IPS-20b (cell line): ENCODE measurements around the gene DNAJB14.

Experiments used
- H3K27ac ChIP-seq: one replicate; pipeline ENCODE4 v1.5.1; 2013; ENCODE audit warnings: low read length
- H3K27me3 ChIP-seq: 2 replicates; pipeline ENCODE4 v1.6.1; 2013; ENCODE audit warnings: mild to moderate bottlenecking, low read length, inconsistent platforms; ENCODE audit not compliant: insufficient read depth
- H3K36me3 ChIP-seq: 2 replicates; pipeline ENCODE4 v1.6.1; 2013; ENCODE audit warnings: low read depth, mild to moderate bottlenecking, inconsistent platforms, low read length, moderate library complexity; ENCODE audit not compliant: insufficient read depth
- H3K4me1 ChIP-seq: 2 replicates; pipeline ENCODE4 v1.6.1; 2013; ENCODE audit warnings: mild to moderate bottlenecking, control low read depth, inconsistent platforms, low read length, moderate library complexity; ENCODE audit not compliant: insufficient read depth
- H3K4me3 ChIP-seq: 2 replicates; pipeline ENCODE4 v1.5.1; 2013; ENCODE audit warnings: mild to moderate bottlenecking, low read length, inconsistent platforms
- H3K9ac ChIP-seq: 2 replicates; pipeline ENCODE4 v1.6.1; 2013; ENCODE audit warnings: low read depth, mild to moderate bottlenecking, inconsistent platforms, low read length, moderate library complexity
- H3K9me3 ChIP-seq: 2 replicates; pipeline ENCODE4 v1.6.1; 2013; ENCODE audit warnings: mild to moderate bottlenecking, low read depth, low read length, inconsistent platforms; ENCODE audit not compliant: insufficient read depth

DNAJB14 gene

GRCh38 chr4:99860521-99860920 is 85.9 kb downstream of the DNAJB14 start:
- Histone ChIP-seq H3K27me3 (no peaks in the 10 kb centered on the region), H3K4me1 (no peaks in the 10 kb centered on the region; the same call in 1 of the 2 replicates), H3K27ac (no peak overlapping the region), H3K36me3 (no peaks in the 10 kb centered on the region), H3K4me3 (no peak overlapping the region), H3K9me3 (no peaks in the 10 kb centered on the region), H3K9ac (no peak overlapping the region)

DNA sequence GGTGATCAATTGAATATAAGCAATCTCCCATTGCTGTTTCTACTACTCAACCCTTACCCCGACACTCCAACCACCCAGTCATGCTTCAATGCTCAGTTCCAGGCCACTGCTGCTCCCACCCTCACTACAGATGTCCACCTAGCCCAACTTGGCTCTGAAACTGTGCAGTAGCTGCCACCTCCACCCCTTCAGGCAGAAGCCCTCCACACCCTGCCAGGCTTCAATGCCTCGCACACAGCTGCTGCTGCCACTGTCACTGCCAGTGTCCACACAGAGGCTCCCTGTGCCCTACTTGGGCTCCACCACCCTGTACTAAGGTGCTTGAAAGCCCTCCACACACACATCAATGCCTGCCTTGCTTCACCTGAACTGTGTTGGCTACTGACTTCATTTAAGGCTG is 86.8 kb downstream of the DNAJB14 start:
- Histone ChIP-seq H3K27ac (no peak overlapping the region), H3K27me3 (no peaks in the 10 kb centered on the region), H3K36me3 (no peaks in the 10 kb centered on the region), H3K4me1 (no peaks in the 10 kb centered on the region; the same call in 1 of the 2 replicates), H3K4me3 (no peak overlapping the region), H3K9me3 (no peaks in the 10 kb centered on the region), H3K9ac (no peak overlapping the region)

DNA sequence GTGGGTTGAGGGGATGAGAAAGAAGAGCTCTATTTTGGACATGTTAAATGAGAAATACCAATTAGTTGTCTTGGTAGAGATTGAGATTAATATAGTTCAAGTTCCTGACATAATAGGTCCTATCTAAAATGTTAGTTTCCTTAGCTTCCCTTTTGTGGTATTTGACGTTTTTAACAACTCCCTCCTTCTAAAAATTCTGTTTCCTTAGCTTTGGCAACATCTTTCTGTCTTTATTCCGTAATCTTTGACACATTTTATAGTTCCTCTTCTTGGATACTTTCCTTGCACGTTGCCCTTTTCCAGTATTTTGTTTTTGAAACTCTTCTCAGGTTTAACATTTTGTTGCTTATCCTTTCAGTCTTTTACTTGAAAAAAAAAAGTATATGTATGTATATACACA is 89.1 kb downstream of the DNAJB14 start:
- Histone ChIP-seq H3K4me1 (no peaks in the 10 kb centered on the region; the same call in 1 of the 2 replicates), H3K4me3 (no peak overlapping the region), H3K36me3 (no peaks in the 10 kb centered on the region), H3K27ac (no peak overlapping the region), H3K9me3 (no peaks in the 10 kb centered on the region), H3K9ac (no peak overlapping the region), H3K27me3 (no peaks in the 10 kb centered on the region)

GRCh38 chr4:99856166-99856565 is 90.3 kb downstream of the DNAJB14 start:
- H3K9ac ChIP-seq = no peak overlapping the region
- H3K4me1 ChIP-seq = no peaks in the 10 kb centered on the region; the same call in 1 of the 2 replicates
- no peak overlapping the region for H3K4me3 ChIP-seq
- no peaks in the 10 kb centered on the region for H3K36me3 ChIP-seq
- no peaks in the 10 kb centered on the region for H3K27me3 ChIP-seq
- H3K9me3 ChIP-seq = no peaks in the 10 kb centered on the region
- no peak overlapping the region for H3K27ac ChIP-seq

DNA sequence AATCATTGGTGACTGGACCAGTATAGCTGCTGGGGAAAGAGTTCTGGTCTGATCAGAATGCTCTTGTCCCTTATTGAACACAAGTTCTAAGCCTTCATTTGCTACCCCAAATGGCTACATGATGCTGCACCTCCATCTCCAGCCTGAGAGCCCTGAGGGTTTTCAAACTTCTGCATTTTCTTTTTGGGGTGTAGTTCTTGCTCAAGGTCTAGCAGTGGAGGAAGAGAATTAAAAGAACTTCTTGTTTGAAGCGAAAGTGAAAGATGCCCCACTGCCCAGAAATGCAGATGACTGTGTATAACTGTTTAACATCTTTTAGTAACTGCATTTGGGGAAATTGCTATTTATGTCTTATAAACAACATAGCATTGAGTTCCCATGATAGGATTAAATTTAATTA is 90.7 kb downstream of the DNAJB14 start:
- Histone ChIP-seq H3K36me3 (no peaks in the 10 kb centered on the region), H3K27ac (no peak overlapping the region), H3K4me3 (no peak overlapping the region), H3K9ac (no peak overlapping the region), H3K4me1 (no peaks in the 10 kb centered on the region), H3K9me3 (no peaks in the 10 kb centered on the region), H3K27me3 (no peaks in the 10 kb centered on the region)

DNA sequence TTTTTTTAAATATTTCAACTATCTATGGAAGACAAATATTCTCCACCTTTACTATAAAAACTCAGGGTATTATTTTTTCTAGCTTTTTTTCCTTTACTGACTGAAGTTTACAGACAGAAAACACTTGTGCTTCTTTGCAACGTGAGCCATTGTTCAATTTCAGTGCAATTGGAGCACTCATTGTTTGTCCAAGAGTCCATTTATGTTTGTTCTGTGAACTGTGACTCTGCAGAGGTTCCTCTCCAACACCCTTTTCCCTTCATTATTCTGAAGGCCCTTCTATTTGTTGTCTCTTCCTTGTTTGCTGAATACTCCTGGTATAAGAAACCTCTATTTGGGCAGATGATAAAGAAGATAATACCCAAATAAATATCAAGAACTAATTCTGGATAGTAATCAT is 92.4 kb downstream of the DNAJB14 start:
- no peak overlapping the region for H3K9ac ChIP-seq
- no peaks in the 10 kb centered on the region for H3K4me1 ChIP-seq
- no peaks in the 10 kb centered on the region for H3K27me3 ChIP-seq
- no peak overlapping the region for H3K4me3 ChIP-seq
- no peak overlapping the region for H3K27ac ChIP-seq
- no peaks in the 10 kb centered on the region for H3K9me3 ChIP-seq
- no peaks in the 10 kb centered on the region for H3K36me3 ChIP-seq

DNA sequence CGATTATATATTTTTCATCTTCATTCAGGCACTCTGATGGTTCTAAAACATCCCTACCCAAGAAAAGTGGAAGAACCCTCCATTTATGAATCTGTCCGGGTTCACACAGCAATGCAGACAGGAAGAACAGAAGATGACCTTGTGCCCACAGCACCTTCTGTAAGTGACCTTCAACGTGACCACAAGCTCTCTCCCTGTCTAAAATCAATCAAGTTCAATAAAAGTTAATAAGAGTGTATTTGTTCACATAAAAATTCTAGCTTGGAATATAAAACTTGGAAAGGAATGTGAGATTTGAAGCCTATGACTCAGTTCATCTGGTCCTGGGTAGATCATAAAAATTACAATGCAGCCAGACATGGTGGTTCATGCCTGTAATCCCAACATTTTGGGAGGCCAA is 93.2 kb downstream of the DNAJB14 start:
- H3K4me1 ChIP-seq = no peaks in the 10 kb centered on the region
- H3K9ac ChIP-seq = no peak overlapping the region
- no peak overlapping the region for H3K27ac ChIP-seq
- H3K9me3 ChIP-seq = no peaks in the 10 kb centered on the region
- H3K27me3 ChIP-seq = no peaks in the 10 kb centered on the region
- H3K36me3 ChIP-seq = no peaks in the 10 kb centered on the region
- H3K4me3 ChIP-seq = no peak overlapping the region

DNA sequence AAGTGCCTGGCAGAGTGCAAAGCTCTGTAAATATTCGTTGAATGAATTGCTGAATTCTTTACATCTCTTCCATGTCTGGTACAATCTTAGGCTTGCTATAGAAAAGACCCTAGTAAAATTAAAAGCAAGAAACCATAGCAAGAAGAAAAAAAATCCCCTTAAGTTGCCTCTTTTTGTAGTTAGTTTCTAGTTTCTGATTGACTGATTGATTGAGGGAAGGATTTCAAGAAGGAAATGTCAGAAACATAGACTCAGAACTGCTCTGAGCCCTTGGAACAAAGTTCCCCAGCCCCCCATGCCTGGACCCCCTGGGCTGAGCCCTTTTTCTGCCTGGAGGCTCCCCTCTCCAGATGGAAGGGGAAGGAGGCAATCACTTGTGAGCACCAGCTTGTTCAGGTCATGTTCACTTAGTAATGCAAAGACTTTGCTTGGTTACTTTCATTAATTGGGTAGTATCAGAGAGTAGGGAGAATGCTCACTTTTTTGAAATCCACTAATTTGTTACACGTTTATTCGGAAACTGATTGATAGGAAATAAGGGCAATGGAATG is 94.1 kb downstream of the DNAJB14 start:
- Histone ChIP-seq H3K36me3 (no peaks in the 10 kb centered on the region), H3K9ac (no peak overlapping the region), H3K27me3 (no peaks in the 10 kb centered on the region), H3K4me3 (no peak overlapping the region), H3K9me3 (no peaks in the 10 kb centered on the region), H3K27ac (no peak overlapping the region), H3K4me1 (no peaks in the 10 kb centered on the region)

DNA sequence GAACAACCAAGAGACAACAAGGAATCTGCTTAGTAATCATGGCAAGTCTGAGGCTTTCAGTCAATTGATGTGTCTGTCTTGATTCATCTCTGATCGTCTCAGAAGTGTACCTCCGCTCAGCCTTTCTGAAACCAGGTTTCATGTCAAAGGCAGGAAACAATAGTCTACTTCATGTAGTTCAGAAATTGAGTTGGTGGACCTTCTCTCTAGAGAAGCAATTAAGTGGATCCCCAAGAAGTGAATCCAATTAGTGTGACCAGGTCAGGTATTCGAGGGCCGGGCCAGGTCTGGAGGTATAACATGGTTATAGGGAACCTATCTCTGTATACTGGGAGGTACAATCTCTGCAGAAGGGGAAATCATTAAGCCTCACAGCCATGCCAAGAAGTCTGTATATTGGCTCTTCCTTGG is 97.8 kb downstream of the DNAJB14 start:
- Histone ChIP-seq H3K9ac (no peak overlapping the region), H3K27ac (no peak overlapping the region), H3K4me3 (no peak overlapping the region), H3K9me3 (no peaks in the 10 kb centered on the region), H3K4me1 (no peaks in the 10 kb centered on the region), H3K27me3 (no peaks in the 10 kb centered on the region), H3K36me3 (no peaks in the 10 kb centered on the region)

DNA sequence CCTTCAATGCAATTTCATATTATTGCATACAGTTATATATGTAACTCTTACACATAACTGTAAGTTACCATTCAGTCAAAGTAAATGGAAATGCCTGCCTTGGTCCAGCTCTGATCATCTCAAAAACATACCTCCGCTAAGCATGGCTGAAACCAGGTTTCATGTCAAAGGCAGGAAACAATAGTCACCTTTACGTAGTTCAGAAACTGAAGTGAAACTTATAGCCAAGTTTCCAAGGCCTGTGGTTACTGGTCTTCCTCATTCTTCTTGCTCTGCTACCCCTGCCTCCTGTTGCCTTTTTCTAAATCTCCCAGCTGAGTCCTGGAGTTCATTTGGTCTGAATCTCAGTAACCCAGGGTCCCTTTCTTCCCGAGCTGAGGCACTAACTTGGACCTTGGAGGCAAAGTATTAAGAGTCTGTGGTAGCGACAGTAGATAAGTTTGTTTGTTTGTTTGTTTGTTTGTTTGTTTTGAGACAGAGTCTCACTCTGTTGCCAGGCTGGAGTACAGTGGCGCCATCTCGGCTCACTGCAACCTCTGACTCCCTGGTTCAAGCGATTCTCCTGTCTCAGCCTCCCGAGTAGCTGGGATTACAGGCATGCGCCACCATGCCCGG is 98.9 kb downstream of the DNAJB14 start:
- Histone ChIP-seq H3K36me3 (no peaks in the 10 kb centered on the region), H3K4me1 (no peaks in the 10 kb centered on the region)

GRCh38 chr4:99846891-99847290 is 99.5 kb downstream of the DNAJB14 start:
- Histone ChIP-seq H3K9me3 (no peaks in the 10 kb centered on the region), H3K36me3 (no peaks in the 10 kb centered on the region), H3K4me3 (no peak overlapping the region), H3K4me1 (no peaks in the 10 kb centered on the region), H3K27me3 (no peaks in the 10 kb centered on the region), H3K9ac (no peak overlapping the region), H3K27ac (no peak overlapping the region)

More for the DNA sequence above, 98.9 kb downstream of the DNAJB14 start:
- Histone ChIP-seq H3K27me3 (no peaks in the 10 kb centered on the region), H3K27ac (no peak overlapping the region), H3K4me3 (no peak overlapping the region), H3K9me3 (no peaks in the 10 kb centered on the region), H3K9ac (no peak overlapping the region)
